ENCODE results near the gene CHMP4B.

The CHMP4B gene

DNA sequence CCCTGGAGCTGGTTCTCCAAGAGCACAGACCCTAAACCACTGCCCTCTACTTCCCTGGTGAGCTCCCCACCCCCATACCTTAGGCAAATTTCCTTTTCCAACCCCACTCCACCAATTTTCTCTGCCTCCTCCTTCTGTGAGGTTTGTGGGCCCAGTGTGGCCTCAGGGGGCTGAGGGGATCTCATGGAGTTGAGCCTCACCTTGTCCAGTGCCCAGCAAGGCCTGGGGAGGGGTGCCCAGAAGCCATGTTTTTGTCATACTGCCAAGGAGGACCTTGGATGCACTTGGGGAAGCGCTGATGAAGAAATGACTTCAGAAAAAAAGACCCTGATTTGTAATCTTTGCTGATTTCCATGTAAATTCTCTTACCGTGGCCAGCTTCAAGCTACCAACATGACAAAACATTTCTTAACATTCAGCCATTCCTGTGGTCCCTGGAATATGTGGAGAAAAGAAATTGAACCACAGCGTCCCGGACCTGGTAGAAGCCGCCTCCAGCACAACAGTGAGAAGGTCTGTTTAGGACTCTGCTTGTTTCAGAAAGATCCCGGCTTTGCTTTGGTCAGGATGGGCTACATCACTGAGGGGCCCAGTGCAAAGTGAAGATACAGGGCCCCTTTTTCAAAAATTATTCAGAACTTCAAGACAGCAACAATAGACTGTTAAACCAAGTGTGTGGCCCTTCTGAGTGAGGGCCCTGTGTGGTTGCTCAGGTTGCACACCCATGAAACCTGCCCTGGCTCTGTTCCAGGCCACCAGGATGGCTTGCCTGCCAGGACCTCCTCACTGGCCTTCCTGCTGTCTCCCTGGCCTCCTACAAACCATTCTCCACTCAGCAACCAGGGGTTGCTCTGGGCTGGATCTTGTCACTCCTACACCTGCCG is 52.5 kb downstream of the CHMP4B start:
- no peak overlapping the region for H3K4me3 ChIP-seq (ENCODE audit: low read depth, low read length)
- TF ChIP-seq, protein P1, sequence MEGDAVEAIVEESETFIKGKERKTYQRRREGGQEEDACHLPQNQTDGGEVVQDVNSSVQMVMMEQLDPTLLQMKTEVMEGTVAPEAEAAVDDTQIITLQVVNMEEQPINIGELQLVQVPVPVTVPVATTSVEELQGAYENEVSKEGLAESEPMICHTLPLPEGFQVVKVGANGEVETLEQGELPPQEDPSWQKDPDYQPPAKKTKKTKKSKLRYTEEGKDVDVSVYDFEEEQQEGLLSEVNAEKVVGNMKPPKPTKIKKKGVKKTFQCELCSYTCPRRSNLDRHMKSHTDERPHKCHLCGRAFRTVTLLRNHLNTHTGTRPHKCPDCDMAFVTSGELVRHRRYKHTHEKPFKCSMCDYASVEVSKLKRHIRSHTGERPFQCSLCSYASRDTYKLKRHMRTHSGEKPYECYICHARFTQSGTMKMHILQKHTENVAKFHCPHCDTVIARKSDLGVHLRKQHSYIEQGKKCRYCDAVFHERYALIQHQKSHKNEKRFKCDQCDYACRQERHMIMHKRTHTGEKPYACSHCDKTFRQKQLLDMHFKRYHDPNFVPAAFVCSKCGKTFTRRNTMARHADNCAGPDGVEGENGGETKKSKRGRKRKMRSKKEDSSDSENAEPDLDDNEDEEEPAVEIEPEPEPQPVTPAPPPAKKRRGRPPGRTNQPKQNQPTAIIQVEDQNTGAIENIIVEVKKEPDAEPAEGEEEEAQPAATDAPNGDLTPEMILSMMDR (IDR thresholded peaks at IDR 0.05; ENCODE audit: low read depth, low read length) = no peak

DNA sequence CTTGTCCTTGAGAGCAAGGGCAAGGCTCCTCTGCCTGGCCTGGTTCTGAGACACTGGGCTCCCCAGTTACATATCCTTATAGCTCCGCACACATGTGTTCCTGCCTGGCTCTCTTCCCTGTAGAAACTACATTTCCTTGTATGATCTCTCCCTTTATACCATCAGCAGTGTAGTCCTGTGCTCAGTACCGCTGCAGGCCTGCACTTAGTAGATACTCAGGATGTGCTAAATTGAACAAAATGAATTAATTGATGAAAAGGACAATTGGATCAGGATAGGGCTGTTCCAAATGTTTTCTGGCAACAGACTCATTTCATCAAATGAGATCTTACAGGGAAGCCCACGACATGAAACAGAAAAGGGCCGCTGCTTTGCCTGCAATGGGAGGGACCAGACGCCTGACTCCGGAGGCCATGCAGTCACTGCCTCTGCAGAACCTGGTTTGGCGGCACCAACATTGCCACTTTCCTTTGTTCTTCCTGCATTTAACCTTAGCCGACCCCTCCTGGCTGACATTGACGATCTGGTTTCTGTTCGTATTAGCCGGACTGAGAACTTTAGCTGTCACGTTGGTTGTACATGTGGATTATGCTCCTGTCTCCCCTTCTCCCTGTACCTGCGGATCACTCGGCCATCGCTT is 53.3 kb downstream of the CHMP4B start:
- TF ChIP-seq, protein P1 (IDR thresholded peaks at IDR 0.05; ENCODE audit: low read depth, low read length) = no peak
- no peak overlapping the region for H3K4me3 ChIP-seq (ENCODE audit: low read depth, low read length)

DNA sequence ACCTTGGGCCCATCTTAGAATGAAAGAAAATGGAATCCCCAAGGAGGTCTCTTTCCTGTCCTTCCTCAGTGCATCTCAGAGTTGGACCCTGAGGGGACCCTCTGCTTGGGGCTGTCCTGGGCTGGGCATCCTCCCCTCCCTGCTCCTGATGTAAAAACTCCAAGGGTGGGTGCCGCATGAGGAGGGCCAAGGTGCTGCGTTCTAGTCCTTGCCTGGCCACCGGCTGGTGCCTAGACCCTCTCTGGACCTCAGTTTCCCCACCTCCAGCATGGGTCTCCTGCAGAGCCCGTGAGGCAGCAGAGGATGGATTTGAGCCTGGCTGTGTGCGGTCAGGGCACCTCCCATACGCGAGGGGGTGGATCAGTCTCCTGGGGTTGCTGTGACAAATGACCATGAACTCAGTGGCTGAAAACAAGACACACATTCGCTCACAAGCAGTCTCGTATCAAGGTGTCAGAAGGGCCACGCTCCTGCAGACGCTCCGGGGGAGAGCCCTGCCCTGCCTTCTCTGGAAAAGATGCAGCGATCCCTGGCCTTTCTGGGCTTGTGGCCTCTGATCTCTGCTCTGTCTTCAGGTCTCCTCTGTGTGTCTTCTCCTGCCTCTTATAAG is 54.7 kb downstream of the CHMP4B start:
- TF ChIP-seq, protein P1 (IDR thresholded peaks at IDR 0.05; ENCODE audit: low read depth, low read length) = no peak
- no peak overlapping the region for H3K4me3 ChIP-seq (ENCODE audit: low read depth, low read length)

GRCh38 chr20:33866398-33867100 is 55.4 kb downstream of the CHMP4B start:
- TF ChIP-seq, protein P1 (IDR thresholded peaks at IDR 0.05; ENCODE audit: low read depth, low read length) = no peak

GRCh38 chr20:33868042-33868441 is 56.9 kb downstream of the CHMP4B start:
- no peak overlapping the region for H3K4me3 ChIP-seq (ENCODE audit: low read depth, low read length)
- TF ChIP-seq, protein P1 (IDR thresholded peaks at IDR 0.05; ENCODE audit: low read depth, low read length) = no peak

More at GRCh38 chr20:33866398-33867100, 55.4 kb downstream of the CHMP4B start:
- H3K4me3 ChIP-seq (ENCODE audit: low read depth, low read length) = no peak overlapping the region

GRCh38 chr20:33868595-33868994 is 57.4 kb downstream of the CHMP4B start:
- no peak overlapping the region for H3K4me3 ChIP-seq (ENCODE audit: low read depth, low read length)
- TF ChIP-seq, protein P1 (IDR thresholded peaks at IDR 0.05; ENCODE audit: low read depth, low read length) = no peak
